ENCODE measurements around the gene CAPS.
"Not testable (repeated sequence)": the region's sequence is repeated elsewhere in the genome, so short reads cannot be mapped to it uniquely, and the experiment has no call there.

CAPS gene

DNA sequence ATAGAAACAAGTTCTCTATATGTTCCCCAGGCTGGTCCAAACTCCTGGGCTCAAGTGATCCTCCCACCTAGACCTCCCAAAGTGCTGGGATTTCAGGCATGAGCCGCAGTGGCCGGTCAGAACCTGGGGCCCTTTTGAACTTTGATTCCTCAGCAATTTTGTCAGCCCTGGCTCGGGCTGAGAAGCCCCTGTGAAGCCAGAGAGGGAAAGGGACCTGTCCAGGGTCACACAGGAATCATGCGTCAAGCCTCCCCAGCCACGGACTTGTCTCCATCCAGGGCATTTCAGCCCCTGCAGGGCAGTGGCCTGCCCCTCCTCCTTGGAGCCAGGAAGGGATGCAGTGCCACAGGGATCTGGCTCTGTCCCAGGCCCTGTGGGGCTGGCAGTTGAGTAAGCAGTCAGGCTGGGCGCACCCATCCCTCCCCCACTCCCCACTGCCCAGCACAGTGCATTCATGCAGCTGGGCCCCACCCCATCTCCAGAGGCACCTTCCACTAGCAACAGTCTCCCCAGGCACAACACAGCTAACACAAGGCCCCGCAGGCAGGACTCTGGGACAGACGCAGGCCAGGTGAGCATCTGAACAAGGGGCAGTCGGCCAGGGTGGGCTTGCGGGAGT lies at the start of gene CAPS:
Gene CAPS, plus strand, starts transcription at position 516 of the 619 bp plus-strand sequence. CDS start 153 bp downstream, outside the sequence.
- DNase-seq = peak in 9 of 14 donors; percentile 8 to 79 (median 37)

DNA sequence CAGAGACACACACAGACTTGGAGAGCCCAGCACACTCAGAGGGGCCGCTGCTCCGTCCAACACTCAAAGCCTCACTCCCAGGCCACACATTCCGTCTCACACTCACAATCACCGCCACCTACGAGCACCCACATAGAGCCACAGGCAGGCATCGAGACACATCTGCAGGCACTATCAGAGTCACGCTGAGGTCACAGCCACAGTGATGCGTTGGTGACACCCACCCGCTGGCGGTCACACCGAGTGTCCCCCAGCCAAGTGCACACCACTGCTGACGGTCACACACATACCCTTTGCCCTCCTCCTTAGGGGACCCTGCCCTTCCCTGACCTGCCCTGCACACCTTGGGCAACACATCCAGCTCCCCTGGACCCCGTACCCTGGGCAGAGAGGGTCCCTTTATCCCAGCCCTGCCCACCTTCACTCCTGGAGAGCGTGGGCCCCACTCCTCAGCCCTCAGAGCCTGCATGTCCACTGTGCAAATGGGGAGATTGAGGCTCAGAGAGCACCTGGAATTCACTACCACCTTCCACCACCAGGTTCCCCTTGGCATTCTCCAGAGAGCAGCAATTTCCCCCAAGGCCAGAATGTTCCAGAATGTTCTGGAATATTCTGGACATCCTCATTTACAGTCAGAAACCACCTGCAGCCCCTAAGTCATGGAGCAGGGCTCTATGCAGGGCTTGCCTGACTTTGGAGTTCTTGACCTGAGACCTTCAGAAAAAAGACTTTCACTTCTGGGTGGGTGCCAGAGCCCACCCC lies 49.1 kb upstream of the CAPS start:
- DNase-seq = no peak

GRCh38 chr19:5865772-5866171 lies 48.3 kb upstream of the CAPS start:
- no peak for DNase-seq

- DNase-seq = no peak
Measured at GRCh38 chr19:5867201-5868136, 46.6 kb upstream of the CAPS start.

- DNase-seq = no peak
Measured at GRCh38 chr19:5870986-5871394, 43.1 kb upstream of the CAPS start.

GRCh38 chr19:5873617-5874199 lies 40.3 kb upstream of the CAPS start:
- DNase-seq = no peak

DNA sequence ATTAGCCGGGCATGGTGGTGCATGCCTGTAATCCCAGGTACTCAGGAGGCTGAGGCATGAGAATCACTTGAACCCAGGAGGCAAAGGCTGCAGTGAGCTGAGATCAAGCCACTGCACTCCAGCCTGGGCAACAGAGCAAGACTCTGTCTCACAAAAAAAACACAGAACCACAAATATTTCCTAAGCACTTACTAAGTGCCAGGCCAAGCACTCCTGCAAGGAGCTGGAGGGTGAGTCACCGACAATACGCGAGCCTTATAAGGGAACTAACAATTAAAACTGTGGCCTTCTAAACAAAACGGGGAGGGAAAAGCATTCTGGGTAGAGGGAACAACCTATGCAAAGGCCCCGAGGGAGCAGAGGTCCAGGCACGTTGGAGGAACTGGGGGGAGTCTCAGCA lies 39.6 kb upstream of the CAPS start:
- DNase-seq = not testable (repeated sequence)

DNA sequence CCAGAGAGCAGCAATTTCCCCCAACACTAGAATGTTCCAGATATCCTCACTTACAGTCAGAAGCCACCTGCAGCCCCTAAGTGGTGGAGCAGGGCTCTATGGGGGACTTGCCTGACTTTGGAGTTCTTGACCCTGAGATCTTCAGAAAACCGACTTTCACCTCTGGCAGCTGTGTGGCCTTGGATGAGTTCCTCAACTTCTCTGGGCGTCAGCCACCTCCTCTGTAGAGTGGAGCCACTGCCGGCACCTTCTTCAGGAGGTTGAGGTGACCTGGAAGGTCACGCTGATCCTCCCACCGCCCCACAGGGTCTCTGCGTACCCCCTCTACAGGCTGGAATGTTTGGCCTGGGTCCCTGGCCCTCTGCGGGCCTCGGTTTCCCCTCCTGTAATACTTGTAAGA lies 36.6 kb upstream of the CAPS start:
- DNase-seq = no peak

GRCh38 chr19:5877882-5878281 lies 36.2 kb upstream of the CAPS start:
- no peak for DNase-seq

DNA sequence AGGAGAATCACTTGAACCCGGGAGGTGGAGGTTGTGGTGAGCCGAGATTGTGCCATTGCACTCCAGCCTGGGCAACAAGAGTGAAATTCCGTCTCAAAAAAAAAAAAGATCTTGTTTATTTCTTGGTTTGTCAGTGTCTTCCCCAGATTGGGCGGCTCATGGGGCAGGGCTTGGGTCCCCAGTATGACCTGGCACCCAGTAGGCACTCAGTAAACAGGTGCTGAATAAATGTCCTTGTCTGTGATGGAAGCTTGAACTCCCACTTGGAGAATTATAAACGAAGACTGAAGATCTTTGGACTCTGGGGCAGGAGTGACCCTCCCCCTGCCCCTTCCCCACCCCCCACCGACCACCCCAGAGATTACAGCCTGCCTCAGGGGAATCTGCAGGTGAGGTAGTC lies 33.9 kb upstream of the CAPS start:
- DNase-seq = no peak

DNA sequence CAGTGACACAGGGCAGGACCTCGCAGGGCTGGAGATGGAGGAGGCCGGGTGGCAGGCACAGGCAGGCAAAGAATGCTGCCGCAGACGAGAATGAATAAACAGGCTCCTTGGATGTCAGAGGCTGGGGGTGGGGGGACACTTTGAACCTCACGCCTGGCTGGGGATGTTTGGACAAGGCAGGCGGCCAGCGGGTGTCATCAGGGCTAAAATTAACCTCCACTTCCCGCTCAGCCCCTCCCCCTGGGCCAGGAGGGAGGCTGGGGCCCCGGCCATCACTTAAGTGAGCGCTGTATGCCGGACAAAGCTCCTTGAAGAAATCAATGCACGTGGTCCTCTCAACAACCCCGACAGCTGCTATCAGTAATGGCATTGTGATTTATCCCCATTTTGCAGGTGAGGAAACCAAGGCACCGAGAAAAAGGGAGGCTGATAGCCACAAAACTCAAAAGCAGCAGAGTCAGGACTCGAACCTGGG lies 33.4 kb upstream of the CAPS start:
- peak in 7 of 14 donors; percentile 2 to 68 (median 10) for DNase-seq

DNA sequence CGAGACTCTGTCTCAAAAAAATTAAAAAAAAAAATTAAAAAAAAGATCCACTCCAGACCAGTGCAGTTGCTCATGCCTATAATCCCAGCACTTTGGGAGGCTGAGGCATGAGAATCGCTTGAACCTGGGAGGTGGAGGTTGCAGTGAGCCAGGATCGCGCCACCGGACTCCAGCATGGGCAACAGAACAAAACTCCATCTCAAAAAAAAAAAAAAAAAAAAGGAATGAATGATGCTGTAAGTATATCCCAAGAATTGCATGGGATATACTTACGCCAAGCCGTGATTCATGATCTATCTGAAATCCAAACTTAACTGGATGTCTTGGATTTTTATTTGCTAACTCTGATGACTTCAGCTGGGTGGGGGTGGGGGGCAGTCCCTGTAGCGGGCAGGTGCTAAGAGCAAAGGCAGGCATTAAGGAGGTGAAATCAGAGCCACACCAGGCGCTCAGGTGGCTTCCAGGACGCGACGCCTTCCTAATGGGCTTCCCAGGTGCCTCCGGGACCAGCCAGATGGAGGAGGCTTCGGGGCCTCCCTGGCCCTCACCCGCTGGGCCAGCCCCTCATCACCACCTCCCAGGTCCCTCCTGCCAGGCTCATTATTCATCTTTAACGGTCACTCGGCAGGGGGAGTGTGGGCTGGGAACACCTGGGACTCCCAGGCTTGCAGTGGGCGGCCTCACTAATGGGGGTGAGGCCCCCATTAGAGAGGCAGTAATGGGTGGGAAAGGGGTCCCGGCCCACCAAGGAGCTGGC lies 32.3 kb upstream of the CAPS start:
- no peak for DNase-seq

- DNase-seq = no peak
Measured at GRCh38 chr19:5882421-5882968, 31.6 kb upstream of the CAPS start.

- DNase-seq = not testable (repeated sequence)
Measured at GRCh38 chr19:5883157-5883873, 30.7 kb upstream of the CAPS start.

DNA sequence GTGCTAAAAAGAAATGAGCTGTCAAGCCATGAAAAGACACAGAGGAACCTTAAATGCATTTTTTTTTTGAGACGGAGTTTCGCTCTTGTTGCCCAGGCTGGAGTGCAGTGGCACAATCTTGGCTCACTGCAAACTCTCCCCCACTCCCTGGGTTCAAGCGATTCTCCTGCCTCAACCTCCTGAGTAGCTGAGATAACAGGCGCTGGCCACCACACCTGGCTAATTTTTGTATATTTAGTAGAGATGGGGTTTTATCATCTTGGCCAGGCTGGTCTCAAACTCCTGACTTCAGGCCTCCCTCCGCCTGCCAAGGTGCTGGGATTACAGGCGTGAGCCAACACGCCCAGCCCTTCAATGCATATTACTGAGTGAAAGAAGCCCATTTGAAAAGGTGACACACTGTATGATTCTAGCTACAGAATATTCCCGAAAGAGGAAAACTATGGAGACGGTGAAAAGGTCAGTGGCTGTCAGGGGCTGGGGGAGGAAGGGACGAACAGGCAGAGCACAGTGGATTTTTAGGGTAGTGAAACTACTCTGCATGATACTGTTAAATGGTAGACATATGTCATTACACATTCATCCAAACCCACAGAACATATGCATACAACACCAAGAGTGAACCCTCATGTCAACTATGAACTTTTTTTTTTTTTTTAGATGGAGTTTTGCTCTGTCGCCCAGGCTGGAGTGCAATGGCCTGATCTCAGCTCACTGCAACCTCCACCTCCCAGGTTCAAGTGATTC lies 29.8 kb upstream of the CAPS start:
- DNase-seq = not testable (repeated sequence)

DNA sequence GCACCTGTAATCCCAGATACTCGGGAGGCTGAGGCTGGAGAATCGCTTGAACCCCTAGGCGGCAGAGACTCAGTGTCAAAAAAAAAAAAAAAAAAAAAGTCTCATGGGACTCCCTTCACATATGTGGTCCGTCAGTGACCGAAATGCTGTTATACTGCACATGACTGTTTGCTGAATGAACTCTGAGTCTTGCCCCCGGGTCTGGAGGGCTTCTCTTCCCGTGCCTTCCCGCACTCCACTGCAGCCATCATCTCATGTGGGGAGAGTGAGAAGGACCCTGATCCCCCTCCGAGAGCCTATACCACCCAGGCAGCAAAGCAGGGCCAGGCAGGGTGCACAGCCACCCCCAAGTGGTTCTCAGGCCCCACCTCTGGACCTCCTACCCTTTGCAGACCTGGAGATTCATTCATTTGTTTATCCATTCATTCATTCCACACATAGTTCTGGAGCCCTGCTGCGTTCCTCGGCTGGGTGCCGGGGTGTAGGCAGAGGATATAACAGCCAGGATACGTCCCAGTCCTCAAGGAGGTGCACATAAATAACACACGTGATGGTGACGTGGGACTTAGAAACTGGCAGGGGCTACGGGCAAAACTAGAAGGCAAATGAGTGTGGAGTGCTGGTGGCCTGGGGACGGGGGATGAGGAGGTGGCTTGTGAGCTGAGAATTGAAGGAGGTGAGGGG lies 24.6 kb upstream of the CAPS start:
- no peak for DNase-seq

- DNase-seq = no peak
Measured at GRCh38 chr19:5890099-5890498, 24.0 kb upstream of the CAPS start.

DNA sequence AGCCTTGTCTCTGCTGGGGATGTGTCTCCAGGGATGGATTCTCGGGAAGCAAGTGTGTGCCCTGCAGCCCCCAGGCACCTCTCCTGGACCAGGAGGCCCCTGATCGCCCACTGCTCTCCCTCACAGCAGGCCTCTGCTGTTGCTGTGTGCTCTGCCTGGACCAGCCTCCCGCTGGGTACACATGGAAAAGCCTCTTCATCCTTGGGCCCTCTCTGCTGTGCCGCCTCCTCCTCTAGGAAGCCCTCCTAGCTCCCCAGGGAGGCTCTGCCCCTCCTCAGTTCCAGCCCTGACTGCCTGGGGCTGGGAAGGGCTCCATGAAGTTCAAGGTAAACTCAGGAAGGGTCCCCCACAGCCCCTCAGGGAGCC lies 22.5 kb upstream of the CAPS start:
- no peak for DNase-seq

All from C1 segment of cervical spinal cord (tissue), 14 donors.